ENCODE results near the gene KIAA1143. TPM values are rescaled to one million over a fixed set of nuclear protein-coding genes. Genes with fewer than 3 reads are reported as not detected.

Gene KIAA1143
- total and polyA plus RNA-seq, 2 of the 13 experiments (the other 11 are each of a cell fraction or from before 2014, with no cell fraction given): 9.9 to 27.2 TPM

- TF ChIP-seq ZBTB26 (CRISPR knock-in tag; IDR thresholded peaks at IDR 0.05; ENCODE audit: borderline replicate concordance) (peak; percentile 44; the same call in 1 of the 2 replicates), AFF4 (CRISPR knock-in tag; IDR thresholded peaks at IDR 0.05) (0 out of 2 replicates have a peak, but pooled peaks have one; percentile 73), MAZ (IDR thresholded peaks at IDR 0.05; ENCODE audit: borderline replicate concordance, low read depth, low read length) (0 out of 2 replicates have a peak, but pooled peaks have one; percentile 42), MAZ (CRISPR knock-in tag; IDR thresholded peaks at IDR 0.05; ENCODE audit: low read depth) (peak; percentile 41; the same call in 1 of the 2 replicates), ZNF570 (CRISPR knock-in tag; IDR thresholded peaks at IDR 0.05; ENCODE audit: borderline replicate concordance) (no peak), ZNF766 (CRISPR knock-in tag; IDR thresholded peaks at IDR 0.05; ENCODE audit: borderline replicate concordance) (peak; percentile 76; the same call in 1 of the 2 replicates), NFKB2 (CRISPR knock-in tag; IDR thresholded peaks at IDR 0.05; ENCODE audit: borderline replicate concordance) (peak; percentile 80; the same call in 1 of the 2 replicates), PHF21A (CRISPR knock-in tag; IDR thresholded peaks at IDR 0.05) (peak; percentile 61), AGO2 (optimal IDR thresholded peaks at IDR 0.05; ENCODE audit: low read depth, low read length) (peak; percentile 26), ZNF556 (CRISPR knock-in tag; IDR thresholded peaks at IDR 0.05; ENCODE audit: borderline replicate concordance) (peak; percentile 66; the same call in 1 of the 2 replicates), KDM4B (CRISPR knock-in tag; IDR thresholded peaks at IDR 0.05) (peak; percentile 84), MIER2 (CRISPR knock-in tag; IDR thresholded peaks at IDR 0.05) (peak; percentile 85), SMARCC2 (IDR thresholded peaks at IDR 0.05) (no peak), ZNF501 (CRISPR knock-in tag; IDR thresholded peaks at IDR 0.05) (peak; percentile 82; the same call in 1 of the 2 replicates), ZNF292 (CRISPR knock-in tag; IDR thresholded peaks at IDR 0.05; ENCODE audit: borderline replicate concordance, low read depth) (peak; percentile 97), ZFP36L1 (CRISPR knock-in tag; IDR thresholded peaks at IDR 0.05) (no peak), KMT2A (CRISPR knock-in tag; IDR thresholded peaks at IDR 0.05) (peak; percentile 96), THAP7 (CRISPR knock-in tag; IDR thresholded peaks at IDR 0.05) (no peak), ZNF280D (CRISPR knock-in tag; IDR thresholded peaks at IDR 0.05) (peak; percentile 91), GZF1 (CRISPR knock-in tag; IDR thresholded peaks at IDR 0.05) (peak; percentile 89), ZNF569 (CRISPR knock-in tag; IDR thresholded peaks at IDR 0.05; ENCODE audit: borderline replicate concordance) (0 out of 2 replicates have a peak, but pooled peaks have one; percentile 87)
These were observed 32.0 kb downstream of the KIAA1143 start, which contains the start of gene ZNF501 (continued) for GRCh38 chr3:44729384-44729910.

Data from HepG2 (cell line).